ENCODE measurements around the gene SRSF7. TPM values are rescaled to one million over a fixed set of nuclear protein-coding genes. Genes with fewer than 3 reads are reported as not detected.
"Not testable (repeated sequence)": the region's sequence is repeated elsewhere in the genome, so short reads cannot be mapped to it uniquely, and the experiment has no call there.

The SRSF7 gene
- polyA plus RNA-seq, 4 donors: 235 to 287 (median 243) TPM

- DNase-seq (ENCODE audit: low read depth in 4 of 4, low spot score in 3 of 4): no peak
These were observed 3.3 kb upstream of the SRSF7 start for GRCh38 chr2:38754506-38754905.

GRCh38 chr2:38754049-38754448, 2.9 kb upstream of the SRSF7 start:
- DNase-seq (ENCODE audit: low read depth in 4 of 4, low spot score in 3 of 4): no peak

GRCh38 chr2:38751596-38752410, 642 bp upstream of the SRSF7 start:
- no peak for DNase-seq (ENCODE audit: low read depth in 4 of 4, low spot score in 3 of 4)

GRCh38 chr2:38750011-38750890, 910 bp downstream of the SRSF7 start:
- DNase-seq (ENCODE audit: low read depth in 4 of 4, low spot score in 3 of 4): peak in 1 of 4 donors; percentile 32

- no peak for DNase-seq (ENCODE audit: low read depth in 4 of 4, low spot score in 3 of 4)
These were observed 2.0 kb downstream of the SRSF7 start for GRCh38 chr2:38748943-38749804.

- DNase-seq (ENCODE audit: low read depth in 4 of 4, low spot score in 3 of 4): no peak
These were observed 2.8 kb downstream of the SRSF7 start for GRCh38 chr2:38748391-38748790.

GRCh38 chr2:38747819-38748218, 3.3 kb downstream of the SRSF7 start:
- DNase-seq (ENCODE audit: low read depth in 4 of 4, low spot score in 3 of 4): no peak

GRCh38 chr2:38747007-38747424, 4.1 kb downstream of the SRSF7 start:
- DNase-seq (ENCODE audit: low read depth in 4 of 4, low spot score in 3 of 4): no peak

GRCh38 chr2:38745267-38745666, 5.9 kb downstream of the SRSF7 start:
- no peak for DNase-seq (ENCODE audit: low read depth in 4 of 4, low spot score in 3 of 4)

- DNase-seq (ENCODE audit: low read depth in 4 of 4, low spot score in 3 of 4): no peak
These were observed 6.8 kb downstream of the SRSF7 start for GRCh38 chr2:38744399-38744780.

GRCh38 chr2:38743672-38744398, 7.3 kb downstream of the SRSF7 start:
- no peak for DNase-seq (ENCODE audit: low read depth in 4 of 4, low spot score in 3 of 4)

- DNase-seq (ENCODE audit: low read depth in 4 of 4, low spot score in 3 of 4): no peak
These were observed 8.2 kb downstream of the SRSF7 start for GRCh38 chr2:38742797-38743559.

- no peak for DNase-seq (ENCODE audit: low read depth in 4 of 4, low spot score in 3 of 4)
These were observed 10.1 kb downstream of the SRSF7 start for GRCh38 chr2:38740851-38741731.

GRCh38 chr2:38739524-38739923, 11.6 kb downstream of the SRSF7 start:
- no peak for DNase-seq (ENCODE audit: low read depth in 4 of 4, low spot score in 3 of 4)

- no peak for DNase-seq (ENCODE audit: low read depth in 4 of 4, low spot score in 3 of 4)
These were observed 13.2 kb downstream of the SRSF7 start for GRCh38 chr2:38737925-38738324.

GRCh38 chr2:38737000-38737698, 14.0 kb downstream of the SRSF7 start:
- not testable (repeated sequence) for DNase-seq (ENCODE audit: low read depth in 4 of 4, low spot score in 3 of 4)

GRCh38 chr2:38735999-38736320, 15.2 kb downstream of the SRSF7 start:
- DNase-seq (ENCODE audit: low read depth in 4 of 4, low spot score in 3 of 4): no peak
